Measurements from ENCODE around the gene NCOA4.

DNA sequence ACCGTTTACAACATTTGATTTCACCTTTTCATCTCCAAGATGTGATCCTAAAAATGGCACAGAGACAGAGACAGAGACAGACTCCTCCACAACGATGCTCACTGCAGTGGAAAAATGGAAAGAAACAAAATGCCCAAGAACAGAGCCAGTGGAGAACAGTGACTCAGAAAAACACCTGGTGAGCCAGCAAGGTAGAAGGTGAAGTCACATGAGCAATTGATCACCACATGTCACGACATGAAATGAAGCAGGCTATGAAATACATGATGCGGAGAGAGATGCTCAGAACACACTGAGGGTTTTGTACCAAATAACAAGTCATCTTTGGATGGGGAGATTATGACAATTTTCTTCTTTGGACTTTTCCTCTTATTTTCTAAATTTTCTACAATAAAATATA is 12.1 kb upstream of the NCOA4 start:
- TF ChIP-seq YY1 (IDR thresholded peaks at IDR 0.05; ENCODE audit: insufficient read depth, insufficient read length) (no peak), ZNF274 (IDR thresholded peaks at IDR 0.05; ENCODE audit: low read depth, low read length) (no peak), SUZ12 (IDR thresholded peaks at IDR 0.05; ENCODE audit: extremely low read depth, insufficient read depth, insufficient read length) (no peak)

Measured in NT2/D1 (cell line).